ENCODE data around the gene CNOT6L.

- TF ChIP-seq CTCF (IDR thresholded peaks at IDR 0.05) (no peak), POLR2A (IDR thresholded peaks at IDR 0.05) (no peak)
Observed at GRCh38 chr4:77695774-77696173, 123.4 kb downstream of the CNOT6L start.
